Cardiac muscle cell (in vitro differentiated cells and primary cell): Measurements from ENCODE around the gene ZFY. TPM values are rescaled to one million over a fixed set of nuclear protein-coding genes. Genes with fewer than 3 reads are reported as not detected.

Experiments
- DNase-seq, 2 donors: peaks; one replicate each; pipeline versions ENCODE4 v3.0.0 to v3.0.0-alpha.2; 2010 to 2017; ENCODE audit warnings: low read depth in 1 of 2, low spot score in 1 of 2
- H3K27ac ChIP-seq: fragments of 200-600 bp; sonication (generic); 2 replicates; pipeline ENCODE4 v1.5.1; 2016
- H3K27me3 ChIP-seq: fragments of 200-600 bp; sonication (generic); 2 replicates; pipeline ENCODE4 v1.6.0; 2016; ENCODE audit warnings: control low read depth
- H3K36me3 ChIP-seq: fragments of 200-600 bp; sonication (generic); 2 replicates; pipeline ENCODE4 v1.5.1; 2016; ENCODE audit warnings: control low read depth
- H3K4me1 ChIP-seq: fragments of 200-600 bp; sonication (generic); 2 replicates; pipeline ENCODE4 v1.8.1; 2017; ENCODE audit warnings: low read depth, mild to moderate bottlenecking, mixed run types
- H3K4me3 ChIP-seq: fragments of 200-600 bp; sonication (generic); 2 replicates; pipeline ENCODE4 v1.5.1; 2016; ENCODE audit warnings: mild to moderate bottlenecking
- H3K9me3 ChIP-seq: fragments of 200-600 bp; sonication (generic); 2 replicates; pipeline ENCODE4 v1.5.1; 2017; ENCODE audit warnings: low read depth, mild to moderate bottlenecking, control low read depth
- polyA plus RNA-seq: library from polyadenylated mRNA; unstranded; fragments of >200 nt; fragmentation: Nextera tagmentation; extraction: Ambion mirVana; gene quantifications from 2 replicates; pipeline ENCODE4 v1.2.1, GENCODE V29; 2016
- total RNA-seq: library from RNA; depleted of rRNA; stranded (reverse); fragments of >200 nt; gene quantifications from 2 replicates; pipeline ENCODE4 v1.2.3, GENCODE V29; 2016
- TF ChIP-seq, protein P1 (sequence below): IDR thresholded peaks from 2 replicates; pipeline ENCODE4 v1.5.1; 2012; ENCODE audit warnings: low read depth, mild to moderate bottlenecking, low read length

ZFY gene
- total and polyA plus RNA-seq, 2 experiments from 2014 or later = not detected

DNA sequence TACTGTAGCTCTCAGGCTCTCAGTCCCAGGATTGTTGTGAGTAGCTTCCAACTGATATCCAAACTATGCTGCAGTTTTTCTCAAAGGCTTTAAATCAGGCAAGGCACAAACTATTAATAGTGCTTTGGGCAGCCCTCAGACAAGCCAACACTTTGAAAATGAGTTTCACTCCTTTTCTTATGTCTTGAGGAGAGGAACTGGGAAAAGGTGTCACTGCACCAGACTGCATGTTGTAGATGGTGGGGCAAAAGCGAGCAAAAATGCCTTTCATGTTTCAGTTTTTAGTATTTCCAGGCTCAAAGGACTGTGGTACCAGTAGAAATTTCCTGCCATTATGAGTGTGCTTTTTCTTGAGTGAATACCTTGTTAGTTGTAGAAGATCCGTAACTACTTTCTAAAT lies 39.1 kb upstream of the ZFY start:
- DNase-seq = no peak
- Histone ChIP-seq H3K4me3 (no peak overlapping the region), H3K4me1 (no peaks in the 10 kb centered on the region), H3K9me3 (no peaks in the 10 kb centered on the region), H3K27me3 (no peaks in the 10 kb centered on the region), H3K36me3 (no peaks in the 10 kb centered on the region), H3K27ac (no peak overlapping the region)
- TF ChIP-seq, protein P1, sequence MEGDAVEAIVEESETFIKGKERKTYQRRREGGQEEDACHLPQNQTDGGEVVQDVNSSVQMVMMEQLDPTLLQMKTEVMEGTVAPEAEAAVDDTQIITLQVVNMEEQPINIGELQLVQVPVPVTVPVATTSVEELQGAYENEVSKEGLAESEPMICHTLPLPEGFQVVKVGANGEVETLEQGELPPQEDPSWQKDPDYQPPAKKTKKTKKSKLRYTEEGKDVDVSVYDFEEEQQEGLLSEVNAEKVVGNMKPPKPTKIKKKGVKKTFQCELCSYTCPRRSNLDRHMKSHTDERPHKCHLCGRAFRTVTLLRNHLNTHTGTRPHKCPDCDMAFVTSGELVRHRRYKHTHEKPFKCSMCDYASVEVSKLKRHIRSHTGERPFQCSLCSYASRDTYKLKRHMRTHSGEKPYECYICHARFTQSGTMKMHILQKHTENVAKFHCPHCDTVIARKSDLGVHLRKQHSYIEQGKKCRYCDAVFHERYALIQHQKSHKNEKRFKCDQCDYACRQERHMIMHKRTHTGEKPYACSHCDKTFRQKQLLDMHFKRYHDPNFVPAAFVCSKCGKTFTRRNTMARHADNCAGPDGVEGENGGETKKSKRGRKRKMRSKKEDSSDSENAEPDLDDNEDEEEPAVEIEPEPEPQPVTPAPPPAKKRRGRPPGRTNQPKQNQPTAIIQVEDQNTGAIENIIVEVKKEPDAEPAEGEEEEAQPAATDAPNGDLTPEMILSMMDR = no peak

- Histone ChIP-seq H3K27ac (no peak overlapping the region), H3K27me3 (no peaks in the 10 kb centered on the region), H3K4me1 (no peaks in the 10 kb centered on the region), H3K9me3 (no peaks in the 10 kb centered on the region), H3K4me3 (no peak overlapping the region), H3K36me3 (no peaks in the 10 kb centered on the region)
- TF ChIP-seq, protein P1 = no peak
- peak in 1 of 2 donors; percentile 52 for DNase-seq
Measured at GRCh38 chrY:2907356-2907755, 27.8 kb upstream of the ZFY start.

- TF ChIP-seq, protein P1 = peak; percentile 44
- Histone ChIP-seq H3K4me1 (no peaks in the 10 kb centered on the region), H3K36me3 (no peaks in the 10 kb centered on the region), H3K9me3 (no peaks in the 10 kb centered on the region), H3K4me3 (no peak overlapping the region), H3K27ac (no peak overlapping the region), H3K27me3 (no peaks in the 10 kb centered on the region)
- peak in 1 of 2 donors; percentile 59 for DNase-seq
Measured at GRCh38 chrY:2913066-2913815, 21.9 kb upstream of the ZFY start.

GRCh38 chrY:2934078-2934477 lies 1.1 kb upstream of the ZFY start:
- no peaks in the 10 kb centered on the region for H3K27me3 ChIP-seq
- H3K36me3 ChIP-seq = no peaks in the 10 kb centered on the region
- TF ChIP-seq, protein P1 = no peak
- no peak for DNase-seq
- no peaks in the 10 kb centered on the region for H3K9me3 ChIP-seq
- no peak overlapping the region for H3K4me3 ChIP-seq
- no peak overlapping the region for H3K27ac ChIP-seq
- no peaks in the 10 kb centered on the region for H3K4me1 ChIP-seq

GRCh38 chrY:2935716-2936435 lies 695 bp downstream of the ZFY start:
- H3K4me3 ChIP-seq = no peak overlapping the region
- no peaks in the 10 kb centered on the region for H3K4me1 ChIP-seq
- no peak overlapping the region for H3K27ac ChIP-seq
- TF ChIP-seq, protein P1 = peak; percentile 67
- no peaks in the 10 kb centered on the region for H3K9me3 ChIP-seq
- DNase-seq = peak in 1 of 2 donors; percentile 93
- H3K36me3 ChIP-seq = no peaks in the 10 kb centered on the region
- H3K27me3 ChIP-seq = no peaks in the 10 kb centered on the region
